ENCODE data around the gene GON7. TPM values are rescaled to one million over a fixed set of nuclear protein-coding genes. Genes with fewer than 3 reads are reported as not detected.

The GON7 gene
- total and polyA plus RNA-seq, 2 of the 8 experiments (the other 6 are each of a cell fraction or from before 2014, with no cell fraction given), result 3.8 to 9.9 TPM

- H3K4ac ChIP-seq (replicated peaks; ENCODE audit: insufficient read length, low read depth, low read length), result no peak overlapping the region
- H2BK120ac ChIP-seq (replicated peaks; ENCODE audit: low read depth, low read length), result no peak overlapping the region
- H3K4me2 ChIP-seq (ENCODE audit: insufficient read depth in 1 of 2, low read depth in 2 of 2, low read length in 2 of 2), result no peak overlapping the region
- no peak overlapping the region for H3K4me3 ChIP-seq (ENCODE audit: extremely low read depth in 1 of 4, insufficient read depth in 2 of 4, low read depth in 3 of 4, low read length in 4 of 4)
- no peak overlapping the region for H3K14ac ChIP-seq (ENCODE audit: insufficient read length)
- 89% methylated on average over 2 of the region's 2 CpGs; no CpG with 5 or more reads in 1 of the 2 experiments for WGBS, 2 experiments (ENCODE audit: extremely low coverage in 1 of 2, insufficient coverage in 1 of 2, insufficient read length in 1 of 2, insufficient replicate concordance in 2 of 2, low coverage in 1 of 2, low lambda C conversion rate in 2 of 2, missing lambda C conversion rate in 1 of 2)
- no peak for FAIRE-seq
- H2BK15ac ChIP-seq (ENCODE audit: low read length), result no peak overlapping the region
- H4K5ac ChIP-seq (ENCODE audit: insufficient read length, low read depth, low read length), result no peak overlapping the region
- no peak overlapping the region for H2BK20ac ChIP-seq (ENCODE audit: low read length)
- no peak overlapping the region for H3K56ac ChIP-seq (replicated peaks; ENCODE audit: insufficient read length, low read depth, low read length)
- H3K36me3 ChIP-seq (ENCODE audit: control insufficient read depth in 2 of 4, insufficient read depth in 4 of 4, low read length in 3 of 4), result no peaks in the 10 kb centered on the region
- no peaks in the 10 kb centered on the region for H3K79me1 ChIP-seq (ENCODE audit: low read depth, low read length)
- H2AFZ ChIP-seq (ENCODE audit: low read length), result no peak overlapping the region
- no peaks in the 10 kb centered on the region for H3K79me2 ChIP-seq (ENCODE audit: control insufficient read depth in 1 of 2, insufficient read depth in 2 of 2, low read length in 2 of 2)
- H3K27me3 ChIP-seq (replicated peaks in 1 of 4; ENCODE audit: control insufficient read depth in 3 of 4, extremely low read depth in 1 of 4, insufficient read depth in 3 of 4, low read length in 3 of 4), result no peaks in the 10 kb centered on the region; a peak in 1 of 7 replicates
- no peak overlapping the region for H3K27ac ChIP-seq (ENCODE audit: low read depth, low read length)
- H3K23me2 ChIP-seq (ENCODE audit: low read depth, low read length), result no peaks in the 10 kb centered on the region
- ChIA-PET POLR2A (ENCODE audit: partially characterized antibody) (no interaction called here), CTCF (ENCODE audit: partially characterized antibody) (interaction anchor here (0.6 to 1.1 kb wide), 4 partner anchors 18 to 836 kb away, joined by 3 to 4 read pairs (median 3); no protein-coding TSS in a partner anchor)
- no peak overlapping the region for H2BK12ac ChIP-seq (ENCODE audit: low read depth, low read length)
- no peak overlapping the region for H3K23ac ChIP-seq (ENCODE audit: insufficient read length)
- H3K18ac ChIP-seq (ENCODE audit: extremely low read depth, low read length), result no peak overlapping the region
- no peak overlapping the region for H4K91ac ChIP-seq (replicated peaks; ENCODE audit: insufficient read length, low read length)
- no peaks in the 10 kb centered on the region for H3K9me3 ChIP-seq (ENCODE audit: insufficient read depth in 2 of 2, low read depth in 1 of 2, low read length in 1 of 2)
- no peak overlapping the region for H3K9ac ChIP-seq (replicated peaks in 1 of 4; ENCODE audit: extremely low read depth in 1 of 4, low read depth in 3 of 4, low read length in 3 of 4)
- H2AK5ac ChIP-seq (ENCODE audit: low read depth, low read length), result no peak overlapping the region
- no peak overlapping the region for H4K8ac ChIP-seq (ENCODE audit: extremely low read depth, insufficient read depth, low read length)
- no peak overlapping the region for H2BK5ac ChIP-seq (ENCODE audit: low read depth, low read length)
- no peaks in the 10 kb centered on the region for H4K20me1 ChIP-seq (replicated peaks in 1 of 2; ENCODE audit: control insufficient read depth in 1 of 2, insufficient read depth in 2 of 2, low read length in 2 of 2)
- no peaks in the 10 kb centered on the region; a peak in 3 of 7 replicates for H3K4me1 ChIP-seq (replicated peaks in 1 of 4; ENCODE audit: control insufficient read depth in 3 of 4, insufficient read depth in 4 of 4, low read length in 3 of 4)
- DNase-seq (ENCODE audit: low read depth in 1 of 2, low spot score in 2 of 2), result no peak
- no peak for TF ChIP-seq USF2 (IDR thresholded peaks at IDR 0.05; ENCODE audit: low read length)
- TF ChIP-seq SIRT6 (IDR thresholded peaks at IDR 0.05; ENCODE audit: low read length), result no peak
- TF ChIP-seq RBBP5 (IDR thresholded peaks at IDR 0.05; ENCODE audit: borderline replicate concordance, low read depth, low read length), result no peak
Measured at GRCh38 chr14:93155667-93156066, 51.2 kb downstream of the GON7 start.
